HG03575 (cell line): ENCODE results near the gene WDR20.

Source experiments
- ATAC-seq: cut with Tn5 transposase; IDR thresholded peaks from one replicate; pipeline ENCODE4 v1.9.1; 2021; ENCODE audit not compliant: unreplicated experiment, insufficient number of reproducible peaks, low FRiP score; ENCODE audit errors: extremely low read depth

The WDR20 gene

GRCh38 chr14:102246071-102246470 lies 106.4 kb downstream of the WDR20 start:
- ATAC-seq, result no peak

- no peak for ATAC-seq
Observed at GRCh38 chr14:102248121-102248520, 108.4 kb downstream of the WDR20 start.

- ATAC-seq, result no peak
Observed at GRCh38 chr14:102249041-102249440, 109.3 kb downstream of the WDR20 start.

- ATAC-seq, result no peak
Observed at GRCh38 chr14:102249981-102250380, 110.3 kb downstream of the WDR20 start.

GRCh38 chr14:102250636-102251035 lies 110.9 kb downstream of the WDR20 start:
- ATAC-seq, result no peak

- no peak for ATAC-seq
Observed at GRCh38 chr14:102251161-102251560, 111.5 kb downstream of the WDR20 start.

- no peak for ATAC-seq
Observed at GRCh38 chr14:102252834-102253801, 113.4 kb downstream of the WDR20 start.

GRCh38 chr14:102255401-102256190 lies 115.9 kb downstream of the WDR20 start:
- ATAC-seq, result no peak

GRCh38 chr14:102256716-102257115 lies 117.0 kb downstream of the WDR20 start:
- no peak for ATAC-seq

GRCh38 chr14:102258136-102258535 lies 118.4 kb downstream of the WDR20 start:
- ATAC-seq, result no peak
